SKM-1 treated with dmso at 0.1 percent for 144 hours (cell line): ENCODE results near the gene TFAM.

Experiments
- DNase-seq: peaks from one replicate; lab custom pipeline; 2025; ENCODE audit not compliant: unreplicated experiment; lab: John Stamatoyannopoulos, UW

The TFAM gene

DNA sequence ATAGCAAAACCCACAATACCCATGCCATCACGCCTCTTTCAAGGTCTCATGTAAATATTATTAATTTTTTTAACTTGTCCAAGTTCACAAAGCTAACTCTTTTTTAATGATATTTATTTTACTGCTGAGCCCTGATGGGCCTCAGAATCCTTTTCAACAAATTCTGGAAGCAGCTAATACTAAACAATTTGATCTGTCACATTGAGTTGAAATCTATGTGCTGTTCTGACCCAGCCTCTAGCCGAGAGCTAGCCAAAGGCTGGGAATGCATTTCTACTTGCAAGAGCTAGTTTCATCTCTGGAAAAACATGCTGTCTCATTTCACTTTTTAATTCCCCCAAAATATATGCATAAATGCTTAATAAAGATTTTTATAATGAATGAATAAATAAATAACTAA, 47.9 kb downstream of the TFAM start:
- no peak for DNase-seq

- DNase-seq, result no peak
Measured at GRCh38 chr10:58433571-58433970, 48.4 kb downstream of the TFAM start.

DNA sequence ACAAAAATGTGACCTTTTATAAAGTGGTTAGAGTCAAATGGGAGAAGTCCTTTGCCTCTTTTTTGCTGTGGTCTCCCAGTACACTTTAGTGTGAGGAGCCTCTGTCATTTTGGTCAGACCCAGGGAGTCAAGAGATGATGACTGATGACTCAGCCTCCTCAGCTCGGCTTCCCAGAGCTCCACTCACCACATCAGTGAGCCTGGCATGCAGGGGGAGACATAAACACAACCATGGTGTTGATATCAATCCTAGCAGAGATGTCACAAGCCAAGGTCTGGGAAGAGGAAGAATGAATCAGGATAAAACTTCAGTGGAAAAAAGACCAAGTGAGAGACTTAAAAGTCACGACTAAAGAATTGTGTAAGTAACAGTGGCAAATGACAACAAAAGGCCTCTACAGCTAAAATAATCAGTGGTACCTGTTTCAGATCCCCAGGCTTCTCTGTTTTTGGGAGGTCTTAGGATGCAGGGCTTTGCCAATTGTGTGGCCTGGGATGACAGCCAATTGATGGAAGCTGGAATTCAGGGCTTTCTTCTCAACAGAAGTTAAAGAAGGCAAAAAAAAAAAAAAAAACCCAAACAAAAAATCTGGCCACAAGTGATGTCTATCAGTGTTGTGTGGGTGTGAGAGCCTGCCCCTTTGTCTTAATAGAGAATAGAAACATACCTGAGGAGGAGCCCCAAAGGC, 50.2 kb downstream of the TFAM start:
- no peak for DNase-seq

DNA sequence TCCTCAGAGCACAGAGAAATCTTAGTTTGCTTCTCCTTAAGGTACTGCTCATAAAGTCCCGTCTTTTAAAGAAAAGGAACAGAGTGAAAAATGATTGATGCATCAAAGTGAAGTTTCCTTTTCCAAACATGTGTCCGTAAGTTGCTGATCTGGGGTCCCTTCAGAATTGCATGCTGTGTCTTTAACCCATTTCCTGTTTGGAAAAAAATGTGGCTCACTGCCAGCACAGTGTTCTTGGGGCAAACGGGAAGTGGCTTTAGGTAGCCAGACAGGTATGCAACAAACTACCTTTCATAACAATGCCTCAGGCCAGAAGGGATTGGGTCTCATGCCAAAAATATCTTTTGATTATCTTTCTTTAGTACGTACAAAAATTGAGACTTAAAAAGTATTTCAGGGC, 50.9 kb downstream of the TFAM start:
- DNase-seq, result no peak

DNA sequence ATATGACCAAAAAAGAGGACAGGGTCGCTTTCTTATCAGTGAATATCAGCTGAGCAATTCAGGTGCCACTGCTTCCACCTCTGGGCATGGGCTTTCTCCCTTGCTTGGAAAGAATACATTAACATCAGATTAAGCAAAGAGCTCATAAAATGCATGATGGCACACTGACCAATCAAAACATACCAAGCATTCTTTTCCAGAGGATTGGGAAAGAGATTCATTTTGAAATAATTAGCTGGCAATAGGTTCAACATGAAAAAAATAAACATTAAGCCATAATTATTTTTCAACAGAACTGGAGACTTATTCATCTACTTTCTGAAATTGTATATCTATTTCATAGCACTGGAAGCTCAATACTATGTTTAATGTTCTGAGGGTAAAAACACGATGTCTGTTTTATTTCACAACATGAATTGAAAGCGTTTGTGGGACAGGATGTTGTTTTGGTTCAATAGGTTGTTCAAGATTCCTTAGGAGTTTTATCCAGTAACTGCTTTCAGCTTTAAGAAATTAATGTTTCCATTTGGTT, 53.2 kb downstream of the TFAM start:
- DNase-seq, result no peak

DNA sequence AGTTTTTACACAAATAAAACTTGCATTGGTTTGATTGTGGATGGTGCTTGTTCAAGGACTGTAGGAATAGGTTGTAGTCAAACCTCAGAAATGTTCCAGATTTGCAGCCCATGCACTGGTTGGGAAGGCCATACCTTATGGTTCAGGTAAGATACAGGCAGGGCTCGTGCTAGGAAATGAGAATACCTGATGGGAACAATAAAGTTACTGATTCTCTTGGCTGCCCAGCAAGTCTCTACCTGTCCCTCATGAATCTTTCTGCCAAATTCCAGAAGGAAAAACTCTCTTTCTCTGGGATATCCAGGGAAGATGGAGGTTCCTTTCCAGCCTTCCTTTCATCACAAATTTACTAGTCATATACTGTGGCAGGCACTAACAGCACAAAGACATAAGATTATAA, 53.8 kb downstream of the TFAM start:
- DNase-seq, result no peak

GRCh38 chr10:58439632-58440364, 54.6 kb downstream of the TFAM start:
- DNase-seq, result peak; percentile 6

- no peak for DNase-seq
Measured at GRCh38 chr10:58440484-58440883, 55.3 kb downstream of the TFAM start.

DNA sequence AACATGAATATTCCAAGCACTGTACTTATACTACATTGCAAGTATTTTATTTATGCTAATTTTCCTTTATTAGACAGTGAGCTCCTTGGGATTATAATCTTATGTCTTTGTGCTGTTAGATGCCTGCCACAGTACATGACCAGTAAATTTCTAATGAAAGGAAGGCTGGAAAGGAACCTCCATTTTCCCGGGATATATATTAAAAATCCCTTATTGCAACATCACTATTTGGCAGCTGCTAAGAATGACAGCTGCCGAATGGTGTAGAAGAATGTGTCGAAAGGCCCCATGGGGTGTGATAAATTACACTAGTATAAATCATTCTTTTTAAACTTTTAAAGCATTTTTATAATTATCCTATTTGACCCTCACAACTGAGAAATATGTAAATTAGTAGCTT, 59.1 kb downstream of the TFAM start:
- DNase-seq, result no peak

DNA sequence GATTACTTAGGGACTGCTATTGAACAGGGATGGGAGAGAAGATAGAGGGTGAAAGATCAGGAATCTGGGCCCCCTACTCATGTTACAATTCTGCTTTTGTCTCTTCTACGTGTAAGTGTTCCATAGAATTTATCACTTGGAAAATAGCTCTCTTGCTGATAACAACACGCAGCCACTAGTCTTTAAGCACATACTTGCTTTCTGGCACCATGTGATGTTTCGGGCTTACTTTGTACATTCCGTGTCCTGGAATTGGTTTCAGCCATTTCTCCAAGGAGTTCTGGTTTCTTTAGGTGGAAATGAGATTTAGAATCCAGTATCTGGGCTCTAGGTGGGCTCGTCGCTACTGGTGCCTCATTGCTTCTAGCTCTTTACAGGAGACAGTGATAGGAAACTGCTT, 59.7 kb downstream of the TFAM start:
- no peak for DNase-seq

DNA sequence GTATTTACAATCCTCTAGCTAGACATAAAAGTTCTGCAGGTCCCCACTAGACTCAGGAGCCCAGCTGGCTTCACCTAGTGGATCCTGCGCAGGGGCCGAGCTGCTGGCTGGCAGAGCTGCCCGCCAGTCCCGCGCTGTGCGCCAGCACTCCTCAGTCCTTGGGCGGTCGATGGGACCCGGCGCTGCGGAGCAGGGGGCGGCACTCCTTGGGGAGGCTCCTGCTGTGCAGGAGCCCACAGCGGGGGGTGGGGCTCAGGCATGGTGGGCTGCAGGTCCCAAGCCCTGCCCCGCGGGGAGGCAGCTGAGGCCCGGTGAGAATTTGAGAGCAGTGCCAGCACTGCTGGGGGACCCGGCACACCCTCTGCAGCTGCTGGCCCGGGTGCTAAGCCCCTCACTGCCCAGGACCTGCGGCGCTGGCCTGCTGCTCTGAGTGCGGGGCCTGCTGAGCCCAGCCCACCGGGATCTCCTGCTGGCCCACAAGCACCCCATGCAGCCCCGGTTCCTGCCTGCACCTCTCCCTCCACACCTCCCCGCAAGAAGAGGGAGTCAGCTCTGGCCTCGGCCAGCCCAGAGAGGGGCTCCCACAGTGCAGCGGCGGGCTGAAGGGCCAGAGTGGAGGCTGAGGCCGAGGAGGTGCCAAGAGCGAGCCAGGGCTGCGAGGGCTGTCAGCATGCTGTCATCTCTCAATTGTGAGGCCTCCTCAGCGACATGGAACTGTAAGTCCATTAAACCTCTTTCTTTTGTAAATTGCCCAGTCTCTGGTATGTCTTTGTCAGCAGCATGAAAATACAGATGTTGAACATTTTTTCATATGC, 63.1 kb downstream of the TFAM start:
- DNase-seq, result no peak
